Erythroblast (primary cell): Measurements from ENCODE around the gene TCF12.

Experiments used
- DNase-seq, 2 experiments: peaks; one replicate each; lab custom pipeline; 2025; lab: John Stamatoyannopoulos, UW
- GATA1 ChIP-seq: IDR thresholded peaks from 2 replicates; pipeline ENCODE4 v1.6.1; 2011; ENCODE audit warnings: low read depth, mild to moderate bottlenecking, control low read depth, low read length, moderate library complexity
- POLR2A ChIP-seq: IDR thresholded peaks from 2 replicates; pipeline ENCODE4 v1.6.1; 2011; ENCODE audit warnings: mild to moderate bottlenecking, low read length

The TCF12 gene

GRCh38 chr15:57223887-57224286, 305.4 kb downstream of the TCF12 start:
- TF ChIP-seq GATA1 (no peak), POLR2A (no peak)
- no peak for DNase-seq

- no peak for TF ChIP-seq GATA1
- no peak for TF ChIP-seq POLR2A
- DNase-seq, result no peak
Observed at GRCh38 chr15:57224664-57225063, 306.2 kb downstream of the TCF12 start.

DNA sequence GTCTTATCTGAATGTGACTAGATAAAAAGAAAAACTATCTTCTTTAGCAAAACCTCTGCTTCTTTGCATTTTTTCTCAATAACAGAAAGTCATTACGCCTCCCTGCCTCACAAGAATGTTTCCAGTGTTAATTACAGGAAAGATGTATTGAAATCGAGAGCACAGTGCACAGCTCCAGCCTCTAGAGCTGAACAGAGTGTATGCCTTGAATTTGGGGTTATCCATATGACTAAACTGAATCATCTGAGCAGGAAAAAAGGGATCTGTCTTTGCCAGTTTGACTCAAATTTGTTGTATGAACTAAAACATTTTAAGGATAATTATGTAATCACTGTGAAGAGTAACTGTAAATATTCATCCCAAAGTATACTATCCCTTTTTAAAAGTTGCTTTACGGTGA, 308.7 kb downstream of the TCF12 start:
- DNase-seq, result no peak
- no peak for TF ChIP-seq POLR2A
- no peak for TF ChIP-seq GATA1

GRCh38 chr15:57227899-57228298, 309.5 kb downstream of the TCF12 start:
- TF ChIP-seq GATA1 (no peak), POLR2A (no peak)
- no peak for DNase-seq

DNA sequence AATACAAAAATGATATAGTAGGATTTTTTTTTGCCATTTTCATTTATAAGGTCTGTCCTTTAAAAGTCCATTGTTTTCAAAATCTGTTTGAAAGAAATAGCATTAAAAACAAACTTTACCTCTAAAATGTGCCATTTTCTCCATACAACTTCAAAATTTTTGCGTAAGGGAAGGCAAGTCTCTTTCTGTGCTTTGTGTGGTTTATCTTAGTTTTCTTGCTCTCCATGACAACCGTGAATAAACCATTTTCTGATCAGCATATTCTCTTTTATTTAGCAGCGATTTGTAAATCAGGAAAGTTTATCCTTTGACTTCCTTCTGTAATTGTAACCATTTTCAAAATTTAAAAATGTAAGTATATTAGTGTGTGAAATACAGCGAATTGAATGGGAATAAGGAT, 310.0 kb downstream of the TCF12 start:
- no peak for DNase-seq
- TF ChIP-seq GATA1 (no peak), POLR2A (no peak)

GRCh38 chr15:57229051-57229450, 310.6 kb downstream of the TCF12 start:
- TF ChIP-seq GATA1 (no peak), POLR2A (no peak)
- DNase-seq, result no peak

- no peak for DNase-seq
- TF ChIP-seq POLR2A (no peak), GATA1 (no peak)
Observed at GRCh38 chr15:57231559-57231958, 313.1 kb downstream of the TCF12 start.

- no peak for TF ChIP-seq GATA1
- TF ChIP-seq POLR2A, result no peak
- DNase-seq, result no peak
Observed at GRCh38 chr15:57234156-57234555, 315.7 kb downstream of the TCF12 start.

- no peak for DNase-seq
- TF ChIP-seq GATA1, result no peak
- TF ChIP-seq POLR2A, result no peak
Observed at GRCh38 chr15:57235186-57235585, 316.7 kb downstream of the TCF12 start.

DNA sequence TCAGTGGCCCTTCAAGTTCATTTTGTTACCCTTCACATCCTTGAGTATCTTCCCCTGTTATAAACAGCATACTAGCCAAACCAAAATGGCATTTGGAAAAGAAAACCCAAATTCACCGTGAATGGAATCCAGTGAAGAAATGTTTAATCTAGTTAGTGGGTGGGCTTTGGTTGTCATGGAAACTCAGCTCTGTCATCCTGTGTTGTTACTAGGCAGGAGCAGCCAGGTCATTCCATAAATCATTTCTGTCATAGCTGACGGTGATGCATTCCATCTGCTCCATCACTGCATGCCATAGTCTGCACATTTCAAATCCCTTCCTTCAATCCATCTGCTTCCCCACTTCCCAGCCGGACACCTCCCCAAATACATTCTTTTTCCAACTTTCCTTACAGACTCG, 317.4 kb downstream of the TCF12 start:
- no peak for DNase-seq
- TF ChIP-seq POLR2A, result no peak
- TF ChIP-seq GATA1, result no peak

GRCh38 chr15:57236561-57237300, 318.3 kb downstream of the TCF12 start:
- TF ChIP-seq POLR2A (no peak), GATA1 (no peak)
- no peak for DNase-seq

- DNase-seq, result no peak
- TF ChIP-seq GATA1, result no peak
Observed at GRCh38 chr15:57237301-57237642, 318.8 kb downstream of the TCF12 start.

- TF ChIP-seq POLR2A (no peak), GATA1 (no peak)
- DNase-seq, result no peak
Observed at GRCh38 chr15:57237676-57238075, 319.2 kb downstream of the TCF12 start.

GRCh38 chr15:57245130-57245529, 326.7 kb downstream of the TCF12 start:
- TF ChIP-seq GATA1 (no peak), POLR2A (no peak)
- peak in 1 of 2 experiments; percentile 28 for DNase-seq

DNA sequence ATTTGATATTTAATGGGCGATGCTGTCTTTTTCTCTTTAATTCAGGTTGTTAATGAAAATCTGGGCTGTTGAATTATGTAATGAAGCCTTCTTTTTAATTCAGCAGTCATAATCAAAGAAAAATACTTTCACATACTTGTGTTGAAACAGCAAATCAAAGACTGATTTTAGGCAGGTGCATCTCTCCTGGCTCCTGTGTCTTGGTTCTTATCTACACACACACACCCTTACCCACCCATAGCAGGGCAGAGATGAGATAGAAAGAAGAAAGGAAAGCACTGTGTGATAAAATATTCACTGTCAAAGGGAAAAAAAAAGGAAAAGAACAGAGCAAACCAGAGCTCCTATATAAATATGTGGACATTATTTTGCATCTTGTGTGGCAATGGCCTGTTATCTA, 327.3 kb downstream of the TCF12 start:
- TF ChIP-seq POLR2A (no peak), GATA1 (no peak)
- DNase-seq, result peak in 1 of 2 experiments; percentile 20

- TF ChIP-seq POLR2A, result no peak
- no peak for TF ChIP-seq GATA1
- no peak for DNase-seq
Observed at GRCh38 chr15:57248074-57248473, 329.6 kb downstream of the TCF12 start.
